Uterus (tissue), 4 donors: ENCODE data around the gene SCO1. TPM values are rescaled to one million over a fixed set of nuclear protein-coding genes. Genes with fewer than 3 reads are reported as not detected.

Experiments
- DNase-seq, 2 donors: peaks; one replicate each; pipeline ENCODE4 v3.0.0-alpha.2; 2019 to 2020
- H3K27ac ChIP-seq, 2 donors: fragments of 200-600 bp; sonication (generic); 1 replicate in 1 of 2; 2 replicates in 1 of 2; pipeline ENCODE4 v1.5.1; 2016 to 2018
- H3K27me3 ChIP-seq, 2 donors: fragments of 200-600 bp; sonication (generic); one replicate each; pipeline ENCODE4 v1.5.1; 2018 to 2019; ENCODE audit warnings: control low read depth in 1 of 2
- H3K36me3 ChIP-seq, 2 donors: fragments of 200-600 bp; sonication (generic); one replicate each; pipeline ENCODE4 v1.5.1; 2019; ENCODE audit warnings: control low read depth in 1 of 2
- H3K4me1 ChIP-seq, 2 donors: fragments of 200-600 bp; sonication (generic); one replicate each; pipeline ENCODE4 v1.5.1; 2018 to 2019; ENCODE audit warnings: control low read depth in 1 of 2
- H3K4me3 ChIP-seq, 2 donors: fragments of 200-600 bp; sonication (generic); 1 replicate in 1 of 2; 2 replicates in 1 of 2; pipeline ENCODE4 v1.5.1; 2018 to 2019; ENCODE audit warnings: mild to moderate bottlenecking in 1 of 2
- H3K9me3 ChIP-seq, 2 donors: fragments of 200-600 bp; sonication (generic); one replicate each; pipeline ENCODE4 v1.5.1; 2019; ENCODE audit warnings: control low read depth in 1 of 2
- POLR2A ChIP-seq, 2 donors: fragments of 450-650 bp; IDR thresholded peaks; one replicate each; pipeline ENCODE4 v1.6.1; 2016; ENCODE audit warnings: antibody characterized with exemption in 2 of 2, mild to moderate bottlenecking in 1 of 2, moderate library complexity in 1 of 2
- intact Hi-C: fragments of 100-400 bp; cut with DNase I; formaldehyde crosslinking; loops from one replicate; pipeline ENCODE4 v1.15.1; 2023; ENCODE audit warnings: low total_unique reads
- total RNA-seq, 4 donors: library from RNA; depleted of rRNA in 3 of 4; stranded (reverse); fragments of >200 nt in 3 of 4; gene quantifications; one replicate each; pipeline versions ENCODE4 v1.1.0 to v1.2.4, GENCODE V29; 2014 to 2023
- TF ChIP-seq, protein P1 (sequence below), 4 experiments: fragments of 200-600 bp in 2 of 4; fragments of 450-650 bp in 2 of 4; sonication (generic) in 2 of 4; IDR thresholded peaks; one replicate each; pipeline ENCODE4 v1.5.1; 2016 to 2019; ENCODE audit warnings: antibody characterized with exemption in 4 of 4, mild to moderate bottlenecking in 2 of 4, moderate library complexity in 1 of 4
- donor health status: DM: yes; HTN: yes; CAD: no.

The SCO1 gene
- total RNA-seq, 4 donors from 2014 or later, result 7.4 to 27.0 (median 16.3) TPM

GRCh38 chr17:10742431-10742830 lies 45.1 kb upstream of the SCO1 start:
- no peak overlapping the region for H3K4me3 ChIP-seq
- H3K27ac ChIP-seq, result no peak overlapping the region
- no peaks in the 10 kb centered on the region for H3K9me3 ChIP-seq
- no peaks in the 10 kb centered on the region for H3K27me3 ChIP-seq
- H3K4me1 ChIP-seq, result no peaks in the 10 kb centered on the region
- intact Hi-C loops, result no loop called here
- DNase-seq, result no peak
- TF ChIP-seq, protein P1, sequence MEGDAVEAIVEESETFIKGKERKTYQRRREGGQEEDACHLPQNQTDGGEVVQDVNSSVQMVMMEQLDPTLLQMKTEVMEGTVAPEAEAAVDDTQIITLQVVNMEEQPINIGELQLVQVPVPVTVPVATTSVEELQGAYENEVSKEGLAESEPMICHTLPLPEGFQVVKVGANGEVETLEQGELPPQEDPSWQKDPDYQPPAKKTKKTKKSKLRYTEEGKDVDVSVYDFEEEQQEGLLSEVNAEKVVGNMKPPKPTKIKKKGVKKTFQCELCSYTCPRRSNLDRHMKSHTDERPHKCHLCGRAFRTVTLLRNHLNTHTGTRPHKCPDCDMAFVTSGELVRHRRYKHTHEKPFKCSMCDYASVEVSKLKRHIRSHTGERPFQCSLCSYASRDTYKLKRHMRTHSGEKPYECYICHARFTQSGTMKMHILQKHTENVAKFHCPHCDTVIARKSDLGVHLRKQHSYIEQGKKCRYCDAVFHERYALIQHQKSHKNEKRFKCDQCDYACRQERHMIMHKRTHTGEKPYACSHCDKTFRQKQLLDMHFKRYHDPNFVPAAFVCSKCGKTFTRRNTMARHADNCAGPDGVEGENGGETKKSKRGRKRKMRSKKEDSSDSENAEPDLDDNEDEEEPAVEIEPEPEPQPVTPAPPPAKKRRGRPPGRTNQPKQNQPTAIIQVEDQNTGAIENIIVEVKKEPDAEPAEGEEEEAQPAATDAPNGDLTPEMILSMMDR (IDR thresholded peaks at IDR 0.05), result no peak
- TF ChIP-seq POLR2A (IDR thresholded peaks at IDR 0.05), result no peak
- H3K36me3 ChIP-seq, result no peaks in the 10 kb centered on the region

DNA sequence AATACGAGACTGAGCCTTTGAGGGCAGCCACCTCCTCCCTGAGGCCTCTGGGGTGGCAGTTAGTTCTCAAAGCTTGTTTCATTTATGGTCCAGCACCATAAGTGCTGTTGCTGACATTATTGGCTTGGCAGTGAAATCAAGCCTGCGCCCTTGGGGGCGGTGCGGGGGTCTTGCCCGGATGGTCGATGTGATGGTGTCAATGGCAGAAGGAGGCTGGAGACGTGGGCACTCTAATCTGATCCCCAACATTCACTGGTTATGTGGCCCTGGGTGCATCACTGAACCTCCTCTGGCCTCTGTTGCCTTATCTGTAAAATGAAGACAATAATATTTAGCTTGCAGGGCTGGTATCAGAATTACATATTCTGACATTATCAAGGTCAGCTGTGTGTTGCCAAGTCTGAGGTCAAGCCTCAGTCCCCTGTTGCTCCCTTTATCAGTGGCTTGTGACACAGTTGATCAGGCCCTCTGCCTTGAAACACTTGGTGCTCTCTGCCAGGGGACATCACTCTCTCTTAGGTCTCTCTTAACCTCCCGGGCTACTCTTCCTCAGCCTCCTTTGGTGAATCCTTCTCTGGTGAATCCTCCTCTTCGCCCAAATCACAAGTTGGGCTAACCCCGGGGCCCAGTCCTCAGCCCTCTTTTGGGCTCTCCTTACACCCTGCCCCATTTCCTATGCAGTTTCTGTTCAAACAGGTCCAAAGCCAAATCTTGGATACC lies 44.2 kb upstream of the SCO1 start:
- no peak for TF ChIP-seq POLR2A (IDR thresholded peaks at IDR 0.05)
- TF ChIP-seq, protein P1 (IDR thresholded peaks at IDR 0.05), result no peak
- Histone ChIP-seq H3K27ac (no peak overlapping the region), H3K36me3 (no peaks in the 10 kb centered on the region), H3K9me3 (no peaks in the 10 kb centered on the region), H3K27me3 (no peaks in the 10 kb centered on the region), H3K4me3 (no peak overlapping the region), H3K4me1 (no peaks in the 10 kb centered on the region)
- DNase-seq, result peak in 1 of 2 donors; percentile 1
- intact Hi-C loops, result no loop called here

DNA sequence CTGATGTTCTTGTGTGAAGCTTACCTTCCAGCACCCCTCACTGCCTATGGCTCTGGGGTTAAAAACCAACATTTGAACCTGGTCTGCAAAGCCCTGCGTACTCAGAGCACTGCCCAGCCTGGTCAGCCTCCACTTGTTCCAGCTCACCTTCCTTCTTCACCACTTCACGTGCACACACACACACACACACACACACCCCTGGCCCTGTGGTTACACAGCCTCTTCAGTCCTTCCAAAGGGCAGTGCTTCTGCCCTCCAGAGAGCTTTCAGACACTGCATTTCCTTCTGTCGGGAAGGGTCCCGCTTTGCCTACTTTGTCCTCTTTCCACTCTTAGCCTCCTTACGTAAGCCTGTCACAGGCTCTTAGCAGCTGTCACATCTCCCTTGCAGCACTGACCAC lies 42.1 kb upstream of the SCO1 start:
- intact Hi-C loops, result no loop called here

GRCh38 chr17:10738521-10739258 lies 41.4 kb upstream of the SCO1 start:
- peak in 1 of 2 donors; percentile 6 for DNase-seq
- no peaks in the 10 kb centered on the region for H3K36me3 ChIP-seq
- no peak overlapping the region for H3K27ac ChIP-seq
- intact Hi-C loops, result no loop called here
- no peaks in the 10 kb centered on the region for H3K27me3 ChIP-seq
- H3K4me3 ChIP-seq, result no peak overlapping the region
- H3K9me3 ChIP-seq, result no peaks in the 10 kb centered on the region
- no peak for TF ChIP-seq POLR2A (IDR thresholded peaks at IDR 0.05)
- no peaks in the 10 kb centered on the region for H3K4me1 ChIP-seq

More for the DNA sequence above, 42.1 kb upstream of the SCO1 start:
- no peaks in the 10 kb centered on the region for H3K27me3 ChIP-seq
- H3K36me3 ChIP-seq, result no peaks in the 10 kb centered on the region
- TF ChIP-seq, protein P1 (IDR thresholded peaks at IDR 0.05), result no peak
- no peak for TF ChIP-seq POLR2A (IDR thresholded peaks at IDR 0.05)
- no peaks in the 10 kb centered on the region for H3K4me1 ChIP-seq
- H3K27ac ChIP-seq, result no peak overlapping the region
- H3K9me3 ChIP-seq, result no peaks in the 10 kb centered on the region
- DNase-seq, result peak in 1 of 2 donors; percentile 9
- H3K4me3 ChIP-seq, result no peak overlapping the region

DNA sequence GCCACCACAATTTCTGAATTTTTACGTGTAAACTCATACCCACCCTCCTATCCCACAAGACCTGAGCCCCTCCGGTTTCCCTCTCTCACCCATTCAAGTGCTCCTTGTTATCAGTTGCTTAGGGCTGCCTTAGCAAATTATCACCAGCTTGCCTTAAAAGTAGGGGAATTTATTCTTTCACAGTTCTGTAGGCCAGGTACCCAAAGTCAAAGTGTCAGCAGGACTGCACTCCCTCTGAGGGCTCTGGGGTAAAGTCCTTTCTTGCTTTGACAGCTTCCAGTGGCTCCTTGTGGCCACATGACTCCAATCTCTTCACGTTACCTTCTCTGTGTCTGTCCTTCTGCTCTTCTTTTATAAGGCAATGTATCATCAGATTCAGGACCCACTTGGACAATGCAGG lies 40.4 kb upstream of the SCO1 start:
- DNase-seq, result peak in 1 of 2 donors; percentile 2
- H3K4me3 ChIP-seq, result no peak overlapping the region
- no peaks in the 10 kb centered on the region for H3K4me1 ChIP-seq
- no peaks in the 10 kb centered on the region for H3K36me3 ChIP-seq
- TF ChIP-seq, protein P1 (IDR thresholded peaks at IDR 0.05), result no peak
- no peak for TF ChIP-seq POLR2A (IDR thresholded peaks at IDR 0.05)
- H3K27ac ChIP-seq, result no peak overlapping the region
- no peaks in the 10 kb centered on the region for H3K27me3 ChIP-seq
- intact Hi-C loops, result no loop called here
- no peaks in the 10 kb centered on the region for H3K9me3 ChIP-seq
